Aorta (tissue), 5 donors: ENCODE results near the gene IFNA21. TPM values are rescaled to one million over a fixed set of nuclear protein-coding genes. Genes with fewer than 3 reads are reported as not detected.

Experiments
- ATAC-seq: fragments of 200-7000 bp; cut with Tn5 transposase; one replicate; pipeline ENCODE4 v1.9.1; 2022; ENCODE audit warnings: moderate library complexity; ENCODE audit not compliant: low FRiP score
- DNase-seq, 2 donors: peaks; one replicate each; pipeline ENCODE4 v3.0.0-alpha.2; 2020
- H3K27ac ChIP-seq, 2 donors: one replicate each; pipeline ENCODE4 v1.5.1; 2013; ENCODE audit warnings: low read length in 2 of 2, mild to moderate bottlenecking in 2 of 2, moderate library complexity in 2 of 2, control low read depth in 1 of 2, inconsistent platforms in 1 of 2, low read depth in 1 of 2
- H3K27me3 ChIP-seq, 2 donors: one replicate each; pipeline ENCODE4 v1.6.1; 2013; ENCODE audit warnings: control low read depth in 1 of 2, low read length in 1 of 2, mild to moderate bottlenecking in 1 of 2, moderate library complexity in 1 of 2; ENCODE audit not compliant: insufficient read depth in 2 of 2, control insufficient read depth in 1 of 2
- H3K36me3 ChIP-seq, 2 donors: one replicate each; pipeline ENCODE4 v1.6.1; 2013; ENCODE audit warnings: control low read depth in 1 of 2, low read length in 1 of 2, mild to moderate bottlenecking in 1 of 2; ENCODE audit not compliant: insufficient read depth in 2 of 2, control insufficient read depth in 1 of 2
- H3K4me1 ChIP-seq, 2 donors: one replicate each; pipeline ENCODE4 v1.6.1; 2013; ENCODE audit warnings: low read length in 2 of 2, control low read depth in 1 of 2, mild to moderate bottlenecking in 1 of 2, moderate library complexity in 1 of 2; ENCODE audit not compliant: insufficient read depth in 2 of 2, control insufficient read depth in 1 of 2
- H3K4me3 ChIP-seq, 2 donors: one replicate each; pipeline ENCODE4 v1.5.1; 2013; ENCODE audit warnings: low read length in 2 of 2, control low read depth in 1 of 2, mild to moderate bottlenecking in 1 of 2
- H3K9me3 ChIP-seq: one replicate; pipeline ENCODE4 v1.6.1; 2013; ENCODE audit warnings: mild to moderate bottlenecking, low read length; ENCODE audit not compliant: control insufficient read depth
- WGBS, 2 donors: extraction: QIAGEN DNeasy Blood & Tissue Kit; methylation state at CpG; one replicate each; pipeline ENCODE4 v1.1.7; 2013; 5-methylcytosine and 5-hydroxymethylcytosine counted together
- intact Hi-C, 2 donors: fragments of 100-400 bp; cut with DNase I; formaldehyde crosslinking; loops; one replicate each; pipeline versions ENCODE4 v1.14.2 to v1.15.0; 2022
- polyA plus RNA-seq, 2 donors: library from polyadenylated mRNA; stranded (reverse); fragments of 200-250 nt; gene quantifications; one replicate each; pipeline ENCODE4 v1.2.3, GENCODE V29; 2013
- total RNA-seq, 2 donors: library from RNA; stranded (reverse); fragmentation: NEBNext Ultra II Directional; extraction: Animal tissue kit (Norgen Biotek cat#: 25700); gene quantifications; one replicate each; pipeline ENCODE4 v1.2.1, GENCODE V29; 2021
- donor health status: healthy with polysubstance abuse.
- donor health status: Bipolar disorder and iron deficiency.
- donor health status: DM: no; HTN: no; CAD: no.
- donor health status: DM: no; HTN: no; CAD: no.
- donor health status: DM: yes; HTN: yes; CAD: no.

Gene IFNA21
- total and polyA plus RNA-seq, 4 donors, result not detected

GRCh38 chr9:21121595-21122251, 44.7 kb downstream of the IFNA21 start:
- Histone ChIP-seq H3K4me3 (no peak overlapping the region), H3K4me1 (no peaks in the 10 kb centered on the region), H3K27me3 (no peaks in the 10 kb centered on the region), H3K27ac (no peak overlapping the region), H3K9me3 (no peaks in the 10 kb centered on the region), H3K36me3 (no peaks in the 10 kb centered on the region)
- 72 to 87% methylated on average over 4 of the region's 4 CpGs for WGBS, 2 donors
- intact Hi-C loops, result no loop called here
- DNase-seq (no peak), ATAC-seq (no peak)

GRCh38 chr9:21121079-21121478, 45.4 kb downstream of the IFNA21 start:
- 94 to 95% methylated on average over 2 of the region's 2 CpGs for WGBS, 2 donors
- ATAC-seq (no peak), DNase-seq (no peak)

GRCh38 chr9:21119093-21119770, 47.2 kb downstream of the IFNA21 start:
- intact Hi-C loops, result no loop called here
- H3K4me1 ChIP-seq, result no peaks in the 10 kb centered on the region

More at GRCh38 chr9:21121079-21121478, 45.4 kb downstream of the IFNA21 start:
- Histone ChIP-seq H3K4me1 (no peaks in the 10 kb centered on the region), H3K9me3 (no peaks in the 10 kb centered on the region), H3K27me3 (no peaks in the 10 kb centered on the region), H3K4me3 (no peak overlapping the region), H3K36me3 (no peaks in the 10 kb centered on the region), H3K27ac (no peak overlapping the region)
- intact Hi-C loops, result no loop called here

More at GRCh38 chr9:21119093-21119770, 47.2 kb downstream of the IFNA21 start:
- Histone ChIP-seq H3K36me3 (no peaks in the 10 kb centered on the region), H3K27me3 (no peaks in the 10 kb centered on the region), H3K27ac (no peak overlapping the region), H3K9me3 (no peaks in the 10 kb centered on the region), H3K4me3 (no peak overlapping the region)
- 77 to 82% methylated on average over 7 of the region's 7 CpGs for WGBS, 2 donors
- ATAC-seq (no peak), DNase-seq (peak in 1 of 2 donors; percentile 54)

Other genes starting within 250 kb of the IFNA21 start
- 1 to 10 TPM; 3.2 to 6.8 TPM for gene HACD4, start 135.0 kb downstream of the IFNA21 start, total RNA-seq
- gene HACD4, start 135.0 kb downstream of the IFNA21 start, polyA plus RNA-seq, result 1 to 10 TPM; 1.3 to 5.4 TPM
- not detected for gene IFNB1, start 88.7 kb downstream of the IFNA21 start, total RNA-seq
- gene IFNB1, start 88.7 kb downstream of the IFNA21 start, polyA plus RNA-seq, result not detected
- gene IFNW1, start 24.8 kb downstream of the IFNA21 start, total RNA-seq, result not detected
- not detected for gene IFNW1, start 24.8 kb downstream of the IFNA21 start, polyA plus RNA-seq
- not detected for gene IFNA4, start 20.9 kb upstream of the IFNA21 start, total RNA-seq
- gene IFNA4, start 20.9 kb upstream of the IFNA21 start, polyA plus RNA-seq, result not detected
- not detected for gene IFNA7, start 35.5 kb upstream of the IFNA21 start, total RNA-seq
- not detected for gene IFNA7, start 35.5 kb upstream of the IFNA21 start, polyA plus RNA-seq
- gene IFNA10, start 40.5 kb upstream of the IFNA21 start, total RNA-seq, result not detected
- not detected for gene IFNA10, start 40.5 kb upstream of the IFNA21 start, polyA plus RNA-seq
- not detected for gene IFNA16, start 50.7 kb upstream of the IFNA21 start, total RNA-seq
- gene IFNA16, start 50.7 kb upstream of the IFNA21 start, polyA plus RNA-seq, result not detected
- not detected for gene IFNA17, start 61.6 kb upstream of the IFNA21 start, total RNA-seq
- not detected for gene IFNA17, start 61.6 kb upstream of the IFNA21 start, polyA plus RNA-seq
- gene IFNA14, start 73.3 kb upstream of the IFNA21 start, total RNA-seq, result not detected
- not detected for gene IFNA14, start 73.3 kb upstream of the IFNA21 start, polyA plus RNA-seq
- under 1 TPM; 0.39 to 0.84 TPM for gene IFNA5, start 138.7 kb upstream of the IFNA21 start, total RNA-seq
- under 1 TPM in 1 of 2 donors, not detected in 1; 0.20 TPM for gene IFNA5, start 138.7 kb upstream of the IFNA21 start, polyA plus RNA-seq
- 10 to 100 TPM; 23.3 to 24.1 TPM for gene KLHL9, start 168.7 kb upstream of the IFNA21 start, total RNA-seq
- 1 to 10 TPM; 7.3 to 9.6 TPM for gene KLHL9, start 168.7 kb upstream of the IFNA21 start, polyA plus RNA-seq
- gene IFNA6, start 184.2 kb upstream of the IFNA21 start, total RNA-seq, result not detected
- gene IFNA6, start 184.2 kb upstream of the IFNA21 start, polyA plus RNA-seq, result not detected
- not detected for gene IFNA13, start 201.4 kb upstream of the IFNA21 start, total RNA-seq
- gene IFNA13, start 201.4 kb upstream of the IFNA21 start, polyA plus RNA-seq, result not detected
- gene IFNA2, start 218.7 kb upstream of the IFNA21 start, total RNA-seq, result not detected
- gene IFNA2, start 218.7 kb upstream of the IFNA21 start, polyA plus RNA-seq, result not detected
- not detected for gene IFNA8, start 242.5 kb upstream of the IFNA21 start, total RNA-seq
- gene IFNA8, start 242.5 kb upstream of the IFNA21 start, polyA plus RNA-seq, result not detected